Mesenchymal stem cell (in vitro differentiated cells and primary cell): ENCODE measurements around the gene HDGFL2.

Source experiments
- DNase-seq: peaks from one replicate; pipeline ENCODE4 v3.0.0-alpha.2; 2013
- H2AFZ ChIP-seq: one replicate; pipeline ENCODE4 v1.6.1; 2013; ENCODE audit warnings: low read depth, mild to moderate bottlenecking, control low read depth, inconsistent platforms, low read length, moderate library complexity
- H2AK5ac ChIP-seq: 2 replicates; pipeline ENCODE4 v1.6.1; 2013; ENCODE audit warnings: low read length, moderate library complexity, mild to moderate bottlenecking, inconsistent platforms; ENCODE audit not compliant: severe bottlenecking
- H2BK120ac ChIP-seq: one replicate; pipeline ENCODE4 v1.6.1; 2013; ENCODE audit warnings: low read depth, mild to moderate bottlenecking, inconsistent platforms, low read length, moderate library complexity
- H2BK12ac ChIP-seq, 2 experiments: one replicate each; pipeline ENCODE4 v1.6.1; 2013; ENCODE audit warnings: inconsistent platforms in 2 of 2, low read length in 2 of 2, mild to moderate bottlenecking in 2 of 2, moderate library complexity in 2 of 2, control low read depth in 1 of 2
- H2BK15ac ChIP-seq: one replicate; pipeline ENCODE4 v1.6.1; 2013; ENCODE audit warnings: mild to moderate bottlenecking, low read depth, inconsistent platforms; ENCODE audit not compliant: poor library complexity, severe bottlenecking
- H2BK5ac ChIP-seq: 2 replicates; pipeline ENCODE4 v1.6.1; 2013; ENCODE audit warnings: low read depth, mild to moderate bottlenecking, low read length, control low read depth, inconsistent platforms; ENCODE audit not compliant: poor library complexity, severe bottlenecking
- H3K14ac ChIP-seq, 2 experiments: one replicate each; pipeline ENCODE4 v1.6.1; 2013; ENCODE audit warnings: inconsistent platforms in 2 of 2, low read length in 2 of 2, control low read depth in 1 of 2, mild to moderate bottlenecking in 1 of 2, moderate library complexity in 1 of 2
- H3K18ac ChIP-seq, 2 experiments: one replicate each; pipeline ENCODE4 v1.6.1; 2013; ENCODE audit warnings: inconsistent platforms in 2 of 2, low read length in 2 of 2, control low read depth in 1 of 2, low read depth in 1 of 2, mild to moderate bottlenecking in 1 of 2
- H3K23ac ChIP-seq, 2 experiments: one replicate each; pipeline ENCODE4 v1.6.1; 2013; ENCODE audit warnings: inconsistent platforms in 2 of 2, low read length in 2 of 2, mild to moderate bottlenecking in 2 of 2, moderate library complexity in 2 of 2, control low read depth in 1 of 2
- H3K27ac ChIP-seq: 2 replicates; pipeline ENCODE4 v1.5.1; 2013; ENCODE audit warnings: mild to moderate bottlenecking, moderate library complexity, low read length, control low read depth, inconsistent platforms; ENCODE audit not compliant: poor library complexity, severe bottlenecking
- H3K27me3 ChIP-seq, 2 experiments: 2 replicates each; pipeline versions ENCODE4 v1.6.1 to v1.7.0; 2013; ENCODE audit warnings: low read length in 2 of 2, mild to moderate bottlenecking in 2 of 2, moderate library complexity in 2 of 2, control low read depth in 1 of 2, inconsistent platforms in 1 of 2; ENCODE audit not compliant: control insufficient read depth in 1 of 2, insufficient read depth in 1 of 2
- H3K36me3 ChIP-seq, 2 experiments: 2 replicates each; pipeline versions ENCODE4 v1.6.1 to v1.7.0; 2013; ENCODE audit warnings: low read length in 2 of 2, control low read depth in 1 of 2, inconsistent platforms in 1 of 2, low read depth in 1 of 2, mild to moderate bottlenecking in 1 of 2; ENCODE audit not compliant: insufficient read depth in 2 of 2, control insufficient read depth in 1 of 2
- H3K4ac ChIP-seq, 2 experiments: one replicate each; pipeline ENCODE4 v1.6.1; 2013; ENCODE audit warnings: inconsistent platforms in 2 of 2, low read length in 2 of 2, mild to moderate bottlenecking in 2 of 2, moderate library complexity in 2 of 2, control low read depth in 1 of 2, low read depth in 1 of 2
- H3K4me1 ChIP-seq: 2 replicates; pipeline ENCODE4 v1.6.1; 2013; ENCODE audit warnings: low read depth, low read length, control low read depth; ENCODE audit not compliant: control insufficient read depth, insufficient read depth
- H3K4me2 ChIP-seq: 2 replicates; pipeline ENCODE4 v1.6.1; 2013; ENCODE audit warnings: low read length, mild to moderate bottlenecking, inconsistent platforms; ENCODE audit not compliant: poor library complexity, severe bottlenecking
- H3K4me3 ChIP-seq, 2 experiments: 2 replicates each; pipeline versions ENCODE4 v1.5.1 to v1.7.0; 2013; ENCODE audit warnings: low read length in 2 of 2, mild to moderate bottlenecking in 2 of 2, control low read depth in 1 of 2, low read depth in 1 of 2; ENCODE audit not compliant: insufficient read depth in 1 of 2
- H3K79me1 ChIP-seq: replicated peaks from 2 replicates; pipeline ENCODE4 v1.6.1; 2013; ENCODE audit warnings: mild to moderate bottlenecking, control low read depth, low read length, inconsistent platforms; ENCODE audit not compliant: poor library complexity, severe bottlenecking
- H3K9ac ChIP-seq: 2 replicates; pipeline ENCODE4 v1.7.0; 2013; ENCODE audit warnings: mild to moderate bottlenecking, low read length, moderate library complexity
- H3K9me3 ChIP-seq: 2 replicates; pipeline ENCODE4 v1.7.0; 2013; ENCODE audit warnings: mild to moderate bottlenecking, low read length; ENCODE audit not compliant: control insufficient read depth
- H4K8ac ChIP-seq: one replicate; pipeline ENCODE4 v1.6.1; 2013; ENCODE audit warnings: inconsistent platforms, mild to moderate bottlenecking, low read length, moderate library complexity
- H4K91ac ChIP-seq: one replicate; pipeline ENCODE4 v1.6.1; 2013; ENCODE audit warnings: mild to moderate bottlenecking, low read length, inconsistent platforms
- WGBS: methylation state at CpG from one replicate; pipeline ENCODE4 v1.1.7; 2013; ENCODE audit warnings: mixed read lengths; 5-methylcytosine and 5-hydroxymethylcytosine counted together

The HDGFL2 gene

GRCh38 chr19:4510435-4511255 lies 38.5 kb downstream of the HDGFL2 start:
- Histone ChIP-seq H3K4me1 (peaks cover 10% of the 10 kb centered on the region), H3K27ac (no peak overlapping the region), H3K36me3 (peaks cover 12 to 28% of the 10 kb centered on the region in 2 experiments), H2BK5ac (no peak overlapping the region), H3K23ac (no peak overlapping the region), H3K4me2 (no peak overlapping the region), H3K79me1 (peaks cover 2% of the 10 kb centered on the region), H2BK12ac (no peak overlapping the region), H4K8ac (no peak overlapping the region), H3K4ac (peak overlapping the region in 1 of 2 experiments; percentile 13), H2AFZ (no peak overlapping the region), H2BK15ac (no peak overlapping the region), H3K4me3 (no peak overlapping the region), H2BK120ac (no peak overlapping the region), H3K27me3 (peaks cover 0 to 3% of the 10 kb centered on the region in 2 experiments), H3K14ac (no peak overlapping the region), H3K18ac (no peak overlapping the region), H2AK5ac (no peak overlapping the region), H4K91ac (peak overlapping the region; percentile 20), H3K9me3 (no peaks in the 10 kb centered on the region), H3K9ac (no peak overlapping the region)
- DNase-seq, result no peak
- 88% methylated on average over 37 of the region's 37 CpGs for WGBS

GRCh38 chr19:4511300-4512054 lies 39.4 kb downstream of the HDGFL2 start:
- Histone ChIP-seq H2BK5ac (no peak overlapping the region), H2AFZ (no peak overlapping the region), H2BK120ac (no peak overlapping the region), H3K79me1 (peaks cover 2% of the 10 kb centered on the region), H3K4me1 (peaks cover 8% of the 10 kb centered on the region), H4K91ac (peak overlapping the region; percentile 20), H4K8ac (peak overlapping the region; percentile 29), H3K4me2 (no peak overlapping the region), H2BK15ac (no peak overlapping the region), H3K9me3 (no peaks in the 10 kb centered on the region), H3K36me3 (peaks cover 4 to 20% of the 10 kb centered on the region in 2 experiments), H3K27me3 (peaks cover 0 to 5% of the 10 kb centered on the region in 2 experiments), H2BK12ac (no peak overlapping the region), H3K23ac (no peak overlapping the region), H3K18ac (no peak overlapping the region), H2AK5ac (no peak overlapping the region), H3K14ac (no peak overlapping the region), H3K9ac (no peak overlapping the region), H3K4me3 (no peak overlapping the region), H3K27ac (no peak overlapping the region), H3K4ac (no peak overlapping the region)
- DNase-seq, result no peak
- WGBS, result 88% methylated on average over 27 of the region's 27 CpGs

DNA sequence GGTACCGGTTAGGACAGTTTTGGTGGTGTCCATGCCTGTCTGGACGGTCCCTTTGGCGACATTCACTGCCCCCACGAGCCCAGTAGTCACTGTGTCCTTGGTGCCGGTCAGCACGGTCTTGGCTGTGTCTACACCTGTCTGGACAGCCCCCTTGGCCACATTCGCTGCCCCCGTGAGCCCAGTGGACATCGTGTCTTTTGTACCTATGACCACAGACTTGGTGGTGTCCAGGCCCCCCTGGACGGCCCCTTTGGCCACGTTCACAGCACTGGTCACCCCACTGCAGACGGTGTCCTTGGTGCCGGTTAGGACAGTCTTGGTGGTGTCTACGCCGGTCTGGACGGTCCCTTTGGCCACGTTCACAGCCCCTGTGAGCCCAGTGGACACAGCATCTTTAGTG lies 40.0 kb downstream of the HDGFL2 start:
- 86% methylated on average over 17 of the region's 17 CpGs for WGBS
- no peak overlapping the region for H2BK5ac ChIP-seq
- H2BK120ac ChIP-seq, result no peak overlapping the region
- no peak overlapping the region for H3K4me2 ChIP-seq
- no peak overlapping the region for H4K91ac ChIP-seq
- no peak overlapping the region for H4K8ac ChIP-seq
- no peak overlapping the region for H3K18ac ChIP-seq
- no peak overlapping the region for H3K4ac ChIP-seq
- no peak overlapping the region for H2AFZ ChIP-seq
- no peak overlapping the region for H3K9ac ChIP-seq
- H2BK15ac ChIP-seq, result no peak overlapping the region
- peaks cover 0 to 9% of the 10 kb centered on the region in 2 experiments for H3K27me3 ChIP-seq
- H3K14ac ChIP-seq, result peak overlapping the region in 1 of 2 experiments; percentile 4
- no peaks in the 10 kb centered on the region for H3K79me1 ChIP-seq
- no peaks in the 10 kb centered on the region for H3K9me3 ChIP-seq
- no peak overlapping the region for H2AK5ac ChIP-seq
- no peak for DNase-seq
- peaks cover 8% of the 10 kb centered on the region for H3K4me1 ChIP-seq
- no peak overlapping the region for H3K27ac ChIP-seq
- peaks cover 0 to 14% of the 10 kb centered on the region in 2 experiments for H3K36me3 ChIP-seq
- no peak overlapping the region for H3K23ac ChIP-seq
- H2BK12ac ChIP-seq, result no peak overlapping the region
- no peak overlapping the region for H3K4me3 ChIP-seq

- no peak overlapping the region for H4K8ac ChIP-seq
- no peak overlapping the region for H3K23ac ChIP-seq
- WGBS, result 93% methylated on average over 17 of the region's 17 CpGs
- no peak overlapping the region for H2BK12ac ChIP-seq
- no peak overlapping the region for H3K4me2 ChIP-seq
- H2BK15ac ChIP-seq, result no peak overlapping the region
- no peak overlapping the region for H3K14ac ChIP-seq
- no peak overlapping the region for H3K9ac ChIP-seq
- H2BK120ac ChIP-seq, result no peak overlapping the region
- H3K18ac ChIP-seq, result no peak overlapping the region
- H2AFZ ChIP-seq, result no peak overlapping the region
- no peak for DNase-seq
- H2BK5ac ChIP-seq, result no peak overlapping the region
- peaks cover 0 to 4% of the 10 kb centered on the region in 2 experiments for H3K36me3 ChIP-seq
- H3K79me1 ChIP-seq, result no peaks in the 10 kb centered on the region
- no peak overlapping the region for H3K27ac ChIP-seq
- peaks cover 0 to 19% of the 10 kb centered on the region in 2 experiments for H3K27me3 ChIP-seq
- no peak overlapping the region for H3K4me3 ChIP-seq
- no peak overlapping the region for H4K91ac ChIP-seq
- H3K4me1 ChIP-seq, result peaks cover 12% of the 10 kb centered on the region
- H3K4ac ChIP-seq, result no peak overlapping the region
- H3K9me3 ChIP-seq, result no peaks in the 10 kb centered on the region
- no peak overlapping the region for H2AK5ac ChIP-seq
Measured at GRCh38 chr19:4513248-4513647, 41.2 kb downstream of the HDGFL2 start.
